ENCODE measurements around the gene MRC1. TPM values are rescaled to one million over a fixed set of nuclear protein-coding genes. Genes with fewer than 3 reads are reported as not detected.

Gene MRC1
- total and polyA plus RNA-seq, 2 of the 13 experiments (the other 11 are each of a cell fraction or from before 2014, with no cell fraction given), result not detected

GRCh38 chr10:17915181-17915580, 106.0 kb downstream of the MRC1 start:
- POLR2A ChIA-PET, result no interaction called here

DNA sequence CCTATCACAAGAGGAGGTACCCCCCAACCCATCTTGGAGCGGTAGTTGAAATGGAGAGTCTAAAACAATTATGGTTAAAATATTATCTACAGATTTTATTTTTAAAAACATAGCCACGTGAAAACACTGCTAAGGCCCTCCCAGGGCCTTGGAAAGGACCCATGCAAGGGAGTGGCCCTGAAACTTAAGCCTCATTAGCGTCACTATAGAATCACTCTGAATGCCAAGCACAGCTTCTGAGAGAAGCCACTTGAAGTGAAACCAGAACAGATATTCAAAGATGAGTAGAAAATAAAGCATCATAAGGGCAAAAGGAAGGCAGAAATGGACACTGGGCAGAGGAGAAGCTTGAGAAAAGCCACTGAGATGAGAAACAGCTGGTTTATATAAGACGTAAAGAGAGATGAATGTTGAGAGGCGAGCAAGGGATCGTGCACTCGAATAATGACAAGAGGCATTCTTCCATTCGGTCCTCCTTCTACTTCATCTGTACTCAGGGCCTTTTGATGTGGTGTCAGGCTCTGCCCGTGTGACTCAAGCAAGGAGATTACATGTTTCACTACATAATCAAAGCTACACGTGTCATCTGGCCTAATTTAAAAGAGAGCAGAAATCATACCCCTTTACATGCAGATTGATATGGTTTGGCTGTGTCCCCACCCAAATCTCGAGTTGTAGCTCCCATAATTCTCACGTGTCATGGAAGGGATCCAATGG, 109.2 kb downstream of the MRC1 start:
- Histone ChIP-seq H3K9ac (ENCODE audit: insufficient read depth, low read depth, low read length) (no peak overlapping the region), H3K27ac (ENCODE audit: extremely low read length, insufficient read depth, low read length) (no peak overlapping the region), H3K79me2 (ENCODE audit: insufficient read depth, low read length) (no peaks in the 10 kb centered on the region), H3K27me3 (ENCODE audit: control insufficient read depth in 1 of 2, insufficient read depth in 2 of 2, low read length in 2 of 2) (no peaks in the 10 kb centered on the region), H3K9me3 (ENCODE audit: low read length) (no peaks in the 10 kb centered on the region), H3K4me2 (ENCODE audit: low read depth, low read length) (no peak overlapping the region), H2AFZ (ENCODE audit: low read length) (no peak overlapping the region), H3K4me3 (replicated peaks in 1 of 3; ENCODE audit: insufficient read depth in 1 of 3, low read depth in 2 of 3, low read length in 3 of 3) (no peak overlapping the region), H4K20me1 (ENCODE audit: insufficient read depth, low read length) (no peaks in the 10 kb centered on the region), H3K36me3 (replicated peaks in 1 of 2; ENCODE audit: control insufficient read depth in 1 of 2, insufficient read depth in 2 of 2, low read length in 2 of 2) (no peaks in the 10 kb centered on the region), H3K4me1 (ENCODE audit: insufficient read depth, low read length) (no peaks in the 10 kb centered on the region)
- CTCF ChIA-PET (ENCODE audit: low intra/inter-chr PET ratio, low total read pairs), result no interaction called here
- in situ Hi-C loops (cut with HindIII; ENCODE audit: extremely low pct_ligation_motif_present, low pct_unique_long_range_greater_than_20kb), result loop anchor here (10.0 kb wide), 1 partner anchor 296 kb away; no protein-coding TSS in a partner anchor
- ATAC-seq (no peak), FAIRE-seq (no peak), DNase-seq (ENCODE audit: low spot score) (no peak)
- 12% methylated on average over 12 of the region's 12 CpGs for WGBS (ENCODE audit: low lambda C conversion rate)
- intact Hi-C loops (cut with micrococcal nuclease; ENCODE audit: unreplicated experiment), result no loop called here
- POLR2A ChIA-PET, result no interaction called here
- BruUV-seq (replicated peaks), result no TSS peak
- no peak for TF ChIP-seq CBX5 (CRISPR knock-in tag; IDR thresholded peaks at IDR 0.05; ENCODE audit: borderline replicate concordance)
- TF ChIP-seq ZNF773 (CRISPR knock-in tag; IDR thresholded peaks at IDR 0.05; ENCODE audit: borderline replicate concordance), result no peak
- no peak for TF ChIP-seq ZNF577 (CRISPR knock-in tag; IDR thresholded peaks at IDR 0.05; ENCODE audit: borderline replicate concordance, low read depth)
- TF ChIP-seq DPF2 (CRISPR knock-in tag; IDR thresholded peaks at IDR 0.05; ENCODE audit: borderline replicate concordance, low read depth), result no peak
- no peak for TF ChIP-seq CBX2 (IDR thresholded peaks at IDR 0.05; ENCODE audit: low read depth, low read length)
- no peak for TF ChIP-seq CBX2 (CRISPR knock-in tag; IDR thresholded peaks at IDR 0.05; ENCODE audit: low read depth)
- TF ChIP-seq BRD4 (CRISPR knock-in tag; IDR thresholded peaks at IDR 0.05), result no peak
- TF ChIP-seq ZMYM4 (CRISPR knock-in tag; IDR thresholded peaks at IDR 0.05), result no peak
- TF ChIP-seq ZNF263 (CRISPR knock-in tag; IDR thresholded peaks at IDR 0.05), result no peak
- TF ChIP-seq, protein P1, sequence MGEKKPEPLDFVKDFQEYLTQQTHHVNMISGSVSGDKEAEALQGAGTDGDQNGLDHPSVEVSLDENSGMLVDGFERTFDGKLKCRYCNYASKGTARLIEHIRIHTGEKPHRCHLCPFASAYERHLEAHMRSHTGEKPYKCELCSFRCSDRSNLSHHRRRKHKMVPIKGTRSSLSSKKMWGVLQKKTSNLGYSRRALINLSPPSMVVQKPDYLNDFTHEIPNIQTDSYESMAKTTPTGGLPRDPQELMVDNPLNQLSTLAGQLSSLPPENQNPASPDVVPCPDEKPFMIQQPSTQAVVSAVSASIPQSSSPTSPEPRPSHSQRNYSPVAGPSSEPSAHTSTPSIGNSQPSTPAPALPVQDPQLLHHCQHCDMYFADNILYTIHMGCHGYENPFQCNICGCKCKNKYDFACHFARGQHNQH (CRISPR knock-in tag; IDR thresholded peaks at IDR 0.05), result no peak
- TF ChIP-seq MIER3 (CRISPR knock-in tag; IDR thresholded peaks at IDR 0.05; ENCODE audit: borderline replicate concordance), result no peak
- TF ChIP-seq DNMT1 (CRISPR knock-in tag; IDR thresholded peaks at IDR 0.05), result no peak
- no peak for TF ChIP-seq SMC3 (IDR thresholded peaks at IDR 0.05; ENCODE audit: low read length)
- TF ChIP-seq ZBTB26 (CRISPR knock-in tag; IDR thresholded peaks at IDR 0.05; ENCODE audit: borderline replicate concordance), result no peak
- no peak for TF ChIP-seq SATB2 (CRISPR knock-in tag; IDR thresholded peaks at IDR 0.05)
- no peak for TF ChIP-seq PITX1 (CRISPR knock-in tag; IDR thresholded peaks at IDR 0.05)
- no peak for TF ChIP-seq ZNF766 (CRISPR knock-in tag; IDR thresholded peaks at IDR 0.05; ENCODE audit: borderline replicate concordance)
- TF ChIP-seq ZFP62 (CRISPR knock-in tag; IDR thresholded peaks at IDR 0.05), result no peak

More at GRCh38 chr10:17915181-17915580, 106.0 kb downstream of the MRC1 start:
- Histone ChIP-seq H3K4me1 (ENCODE audit: insufficient read depth, low read length) (no peaks in the 10 kb centered on the region), H3K79me2 (ENCODE audit: insufficient read depth, low read length) (no peaks in the 10 kb centered on the region), H3K4me3 (replicated peaks in 1 of 3; ENCODE audit: insufficient read depth in 1 of 3, low read depth in 2 of 3, low read length in 3 of 3) (no peak overlapping the region), H3K9ac (ENCODE audit: insufficient read depth, low read depth, low read length) (no peak overlapping the region), H4K20me1 (ENCODE audit: insufficient read depth, low read length) (no peaks in the 10 kb centered on the region), H3K27me3 (ENCODE audit: control insufficient read depth in 1 of 2, insufficient read depth in 2 of 2, low read length in 2 of 2) (no peaks in the 10 kb centered on the region), H3K9me3 (ENCODE audit: low read length) (no peaks in the 10 kb centered on the region), H3K36me3 (replicated peaks in 1 of 2; ENCODE audit: control insufficient read depth in 1 of 2, insufficient read depth in 2 of 2, low read length in 2 of 2) (no peaks in the 10 kb centered on the region), H3K27ac (ENCODE audit: extremely low read length, insufficient read depth, low read length) (no peak overlapping the region), H3K4me2 (ENCODE audit: low read depth, low read length) (no peak overlapping the region), H2AFZ (ENCODE audit: low read length) (no peak overlapping the region)
- intact Hi-C loops (cut with micrococcal nuclease; ENCODE audit: unreplicated experiment), result no loop called here
- in situ Hi-C loops (cut with HindIII; ENCODE audit: extremely low pct_ligation_motif_present, low pct_unique_long_range_greater_than_20kb), result loop anchor here (10.0 kb wide), 1 partner anchor 300 kb away; no protein-coding TSS in a partner anchor
- CTCF ChIA-PET (ENCODE audit: low intra/inter-chr PET ratio, low total read pairs), result no interaction called here
- no peak for FAIRE-seq
- no peak for TF ChIP-seq ZNF432 (CRISPR knock-in tag; IDR thresholded peaks at IDR 0.05; ENCODE audit: borderline replicate concordance)
- no peak for ATAC-seq
- DNase-seq (ENCODE audit: low spot score), result no peak
- 9% methylated on average over 4 of the region's 4 CpGs for WGBS (ENCODE audit: low lambda C conversion rate)
- BruUV-seq (replicated peaks), result no TSS peak

All from HepG2 (cell line).